Panc1 (cell line): ENCODE measurements around the gene CLIP1.

Source experiments
- CTCF ChIP-seq: fragments of 450-650 bp; IDR thresholded peaks from 2 replicates; pipeline ENCODE4 v1.5.1; 2017; ENCODE audit warnings: mild to moderate bottlenecking
- POLR2AphosphoS5 ChIP-seq: IDR thresholded peaks from 2 replicates; pipeline ENCODE4 v1.6.1; 2012; ENCODE audit warnings: mild to moderate bottlenecking, low read depth, low read length, moderate library complexity
- SIN3A ChIP-seq: IDR thresholded peaks from 2 replicates; pipeline ENCODE4 v1.6.1; 2012; ENCODE audit warnings: low read depth, mild to moderate bottlenecking, low read length, moderate library complexity, borderline replicate concordance; ENCODE audit not compliant: insufficient read depth
- TF ChIP-seq, protein P1 (sequence below), 2 experiments: IDR thresholded peaks; 2 replicates each; pipeline ENCODE4 v1.6.1; 2011 to 2012; ENCODE audit warnings: low read depth in 2 of 2, control low read depth in 1 of 2, low read length in 1 of 2, mild to moderate bottlenecking in 1 of 2, moderate library complexity in 1 of 2; ENCODE audit not compliant: insufficient read depth in 1 of 2

GRCh38 chr12:122326586-122326985 lies 95.9 kb downstream of the CLIP1 start:
- TF ChIP-seq CTCF: no peak
- no peak for TF ChIP-seq SIN3A
- no peak for TF ChIP-seq POLR2AphosphoS5
- TF ChIP-seq, protein P1, sequence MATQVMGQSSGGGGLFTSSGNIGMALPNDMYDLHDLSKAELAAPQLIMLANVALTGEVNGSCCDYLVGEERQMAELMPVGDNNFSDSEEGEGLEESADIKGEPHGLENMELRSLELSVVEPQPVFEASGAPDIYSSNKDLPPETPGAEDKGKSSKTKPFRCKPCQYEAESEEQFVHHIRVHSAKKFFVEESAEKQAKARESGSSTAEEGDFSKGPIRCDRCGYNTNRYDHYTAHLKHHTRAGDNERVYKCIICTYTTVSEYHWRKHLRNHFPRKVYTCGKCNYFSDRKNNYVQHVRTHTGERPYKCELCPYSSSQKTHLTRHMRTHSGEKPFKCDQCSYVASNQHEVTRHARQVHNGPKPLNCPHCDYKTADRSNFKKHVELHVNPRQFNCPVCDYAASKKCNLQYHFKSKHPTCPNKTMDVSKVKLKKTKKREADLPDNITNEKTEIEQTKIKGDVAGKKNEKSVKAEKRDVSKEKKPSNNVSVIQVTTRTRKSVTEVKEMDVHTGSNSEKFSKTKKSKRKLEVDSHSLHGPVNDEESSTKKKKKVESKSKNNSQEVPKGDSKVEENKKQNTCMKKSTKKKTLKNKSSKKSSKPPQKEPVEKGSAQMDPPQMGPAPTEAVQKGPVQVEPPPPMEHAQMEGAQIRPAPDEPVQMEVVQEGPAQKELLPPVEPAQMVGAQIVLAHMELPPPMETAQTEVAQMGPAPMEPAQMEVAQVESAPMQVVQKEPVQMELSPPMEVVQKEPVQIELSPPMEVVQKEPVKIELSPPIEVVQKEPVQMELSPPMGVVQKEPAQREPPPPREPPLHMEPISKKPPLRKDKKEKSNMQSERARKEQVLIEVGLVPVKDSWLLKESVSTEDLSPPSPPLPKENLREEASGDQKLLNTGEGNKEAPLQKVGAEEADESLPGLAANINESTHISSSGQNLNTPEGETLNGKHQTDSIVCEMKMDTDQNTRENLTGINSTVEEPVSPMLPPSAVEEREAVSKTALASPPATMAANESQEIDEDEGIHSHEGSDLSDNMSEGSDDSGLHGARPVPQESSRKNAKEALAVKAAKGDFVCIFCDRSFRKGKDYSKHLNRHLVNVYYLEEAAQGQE (IDR thresholded peaks at IDR 0.05; ENCODE audit: insufficient read depth in 1 of 2, low read depth in 2 of 2, low read length in 1 of 2): no peak
